ENCODE measurements around the gene METTL8. TPM values are rescaled to one million over a fixed set of nuclear protein-coding genes. Genes with fewer than 3 reads are reported as not detected.

The METTL8 gene
- total and polyA plus RNA-seq, 12 donors, result 1.7 to 13.6 (median 11.3) TPM

DNA sequence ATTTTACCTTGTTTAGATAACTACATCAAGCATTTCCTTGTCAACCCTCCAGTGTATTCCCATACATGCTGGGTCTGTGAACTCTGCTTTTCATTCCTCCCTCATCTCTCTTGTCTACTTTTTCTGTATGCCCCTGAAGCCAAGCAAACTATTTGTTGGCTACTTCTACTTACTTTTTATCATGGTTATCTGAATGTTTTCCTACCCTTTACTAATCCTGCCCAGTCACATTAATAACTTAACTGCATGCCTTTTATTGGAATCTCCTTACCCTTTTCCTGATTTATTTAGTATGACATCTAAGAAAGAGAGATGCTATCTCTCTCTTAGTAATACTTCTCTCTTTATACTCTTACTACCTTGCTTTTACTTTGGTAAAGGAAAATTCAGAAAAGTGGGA lies 17.3 kb upstream of the METTL8 start:
- intact Hi-C loops (cut with DNase I), result no loop called here
- no peaks in the 10 kb centered on the region for H3K4me1 ChIP-seq
- no peak for TF ChIP-seq CTCF (IDR thresholded peaks at IDR 0.05)
- peaks cover 0 to 5% (median 0%) of the 10 kb centered on the region in 11 donors for H3K9me3 ChIP-seq
- peaks cover 0 to 100% (median 36%) of the 10 kb centered on the region in 9 donors for H3K36me3 ChIP-seq
- DNase-seq (no peak), ATAC-seq (no peak)
- H3K27me3 ChIP-seq, result no peaks in the 10 kb centered on the region
- H3K27ac ChIP-seq, result no peak overlapping the region
- H3K4me3 ChIP-seq, result no peak overlapping the region

DNA sequence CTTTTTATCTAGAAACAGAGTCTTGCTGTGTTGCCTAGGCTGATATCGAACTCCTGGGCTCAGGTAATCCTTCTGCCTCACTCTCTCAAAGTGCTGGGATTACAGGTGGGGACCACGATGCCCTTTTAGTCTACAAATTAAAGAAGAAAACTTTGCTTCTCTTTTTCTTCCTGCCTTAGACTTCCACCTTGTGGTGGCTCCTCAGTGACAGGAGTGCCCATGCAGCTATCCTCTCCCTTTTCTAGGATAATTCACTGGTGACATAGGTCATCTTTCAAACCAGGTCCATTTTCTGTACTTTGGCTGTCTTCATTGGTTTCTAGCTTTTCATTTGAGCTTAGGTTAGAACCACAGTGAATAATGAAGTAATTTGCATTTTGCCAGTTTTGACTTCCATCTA lies 13.9 kb upstream of the METTL8 start:
- Histone ChIP-seq H3K36me3 (peaks cover 0 to 100% (median 42%) of the 10 kb centered on the region in 9 donors), H3K9me3 (no peaks in the 10 kb centered on the region), H3K27me3 (no peaks in the 10 kb centered on the region), H3K4me1 (no peaks in the 10 kb centered on the region), H3K4me3 (no peak overlapping the region), H3K27ac (no peak overlapping the region)
- WGBS, 2 donors, result 89 to 95% methylated on average over 2 of the region's 2 CpGs
- ATAC-seq (no peak), DNase-seq (no peak)
- no peak for TF ChIP-seq CTCF (IDR thresholded peaks at IDR 0.05)
- intact Hi-C loops (cut with DNase I), result loop anchor here in 1 of 10 donors (10.0 kb wide), 1 partner anchor 917 kb away; no protein-coding TSS in a partner anchor

DNA sequence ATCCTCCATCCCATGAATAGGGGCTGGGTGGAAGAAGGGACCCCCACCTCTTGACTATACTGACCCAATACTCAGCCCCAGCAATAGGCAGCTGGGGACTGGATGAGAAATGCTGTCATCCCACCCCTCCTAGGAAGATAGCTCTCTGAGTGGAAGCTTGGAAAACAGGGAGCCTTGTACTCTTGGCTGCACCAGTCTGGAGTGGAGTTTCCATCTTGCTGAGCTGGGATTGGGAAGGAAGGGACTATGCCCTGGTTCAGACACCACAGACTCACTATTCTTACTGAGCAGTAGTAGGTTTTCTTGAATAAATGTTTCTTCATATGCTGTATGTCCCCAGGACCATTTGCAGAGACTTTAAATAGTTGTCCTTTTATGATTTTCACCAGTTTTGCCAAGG lies 7.7 kb upstream of the METTL8 start:
- DNase-seq, result no peak

GRCh38 chr2:171436307-171436706 lies 2.5 kb upstream of the METTL8 start:
- Histone ChIP-seq H3K27me3 (no peaks in the 10 kb centered on the region), H3K4me3 (no peak overlapping the region), H3K27ac (no peak overlapping the region), H3K9me3 (no peaks in the 10 kb centered on the region), H3K4me1 (peaks cover 0 to 21% (median 17%) of the 10 kb centered on the region in 9 donors), H3K36me3 (peaks cover 0 to 56% (median 21%) of the 10 kb centered on the region in 9 donors)
- DNase-seq, result no peak
- 96 to 100% methylated on average over 1 of the region's 1 CpG for WGBS, 2 donors
- intact Hi-C loops (cut with DNase I), result loop anchor here in 4 of 10 donors (10.0 kb wide), 2 partner anchors 88 to 272 kb away; partner anchors contain the start of genes CYBRD1 (in 3 of the 4) and TLK1 (in 1 of the 4)
- TF ChIP-seq CTCF (IDR thresholded peaks at IDR 0.05), result no peak
- ATAC-seq, result no peak

More for the DNA sequence above, 7.7 kb upstream of the METTL8 start:
- Histone ChIP-seq H3K27me3 (no peaks in the 10 kb centered on the region), H3K9me3 (no peaks in the 10 kb centered on the region), H3K27ac (no peak overlapping the region), H3K36me3 (peaks cover 0 to 98% (median 33%) of the 10 kb centered on the region in 9 donors), H3K4me1 (no peaks in the 10 kb centered on the region), H3K4me3 (no peak overlapping the region)
- intact Hi-C loops (cut with DNase I), result loop anchor here in 1 of 10 donors (10.0 kb wide), 1 partner anchor 923 kb away; no protein-coding TSS in a partner anchor
- TF ChIP-seq CTCF (IDR thresholded peaks at IDR 0.05), result no peak
- ATAC-seq, result no peak

All from heart right ventricle (tissue), 16 donors.